ENCODE data around the gene ANKRD36C. TPM values are rescaled to one million over a fixed set of nuclear protein-coding genes. Genes with fewer than 3 reads are reported as not detected.
"Not testable (repeated sequence)": the region's sequence is repeated elsewhere in the genome, so short reads cannot be mapped to it uniquely, and the experiment has no call there.

Gene ANKRD36C
- total and polyA plus RNA-seq, 4 donors = 0.27 to 13.4 (median 9.3) TPM

DNA sequence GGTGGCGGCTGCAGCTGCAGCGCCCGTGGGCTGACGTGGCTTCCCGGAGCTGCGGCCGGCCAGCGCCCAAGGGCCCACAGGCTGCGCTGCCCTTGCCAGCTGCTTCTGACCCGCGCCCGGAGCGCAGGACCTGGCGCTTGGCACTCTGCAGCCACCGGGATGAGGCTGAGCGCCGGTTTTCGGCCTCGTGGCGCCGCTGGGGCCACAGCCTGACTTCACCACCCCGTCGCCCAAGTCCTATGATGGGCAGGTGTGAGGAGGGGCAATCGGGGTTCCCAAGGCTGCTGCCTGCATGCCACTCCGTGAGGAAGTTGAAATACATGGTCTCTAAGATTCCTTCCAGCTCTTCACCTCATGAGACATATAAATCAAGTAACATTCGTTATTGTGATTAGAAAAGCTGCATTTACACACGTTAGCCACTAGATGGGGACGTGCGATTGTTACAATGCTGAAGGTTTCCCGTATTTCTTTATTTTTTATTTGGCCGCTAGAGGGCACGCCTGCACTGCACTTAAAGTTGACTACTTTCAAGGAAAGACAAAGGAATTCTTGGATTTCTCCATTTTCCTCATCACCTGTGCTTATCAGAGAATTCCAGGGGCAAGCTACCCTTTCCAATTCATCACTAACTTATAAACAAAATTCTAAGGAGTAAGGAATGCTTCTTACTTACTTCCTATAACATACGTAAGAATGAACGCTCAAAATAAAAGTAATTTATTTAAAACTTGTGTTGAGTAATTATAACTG lies 1.1 kb upstream of the ANKRD36C start:
- H3K4me1 ChIP-seq (ENCODE audit: control insufficient read depth in 4 of 4, insufficient read depth in 4 of 4, low read length in 3 of 4); H3K36me3 ChIP-seq (ENCODE audit: control insufficient read depth in 4 of 4, insufficient read depth in 3 of 4, low read depth in 1 of 4, low read length in 3 of 4); H3K9me3 ChIP-seq (ENCODE audit: control insufficient read depth in 4 of 4, low read length in 3 of 4); DNase-seq (ENCODE audit: low spot score); H3K27me3 ChIP-seq (ENCODE audit: control insufficient read depth in 4 of 4, insufficient read depth in 4 of 4, low read length in 3 of 4): not testable (repeated sequence)
- TF ChIP-seq RAD21 (IDR thresholded peaks at IDR 0.05) = peak; percentile 85 to 86
- TF ChIP-seq, protein P1, sequence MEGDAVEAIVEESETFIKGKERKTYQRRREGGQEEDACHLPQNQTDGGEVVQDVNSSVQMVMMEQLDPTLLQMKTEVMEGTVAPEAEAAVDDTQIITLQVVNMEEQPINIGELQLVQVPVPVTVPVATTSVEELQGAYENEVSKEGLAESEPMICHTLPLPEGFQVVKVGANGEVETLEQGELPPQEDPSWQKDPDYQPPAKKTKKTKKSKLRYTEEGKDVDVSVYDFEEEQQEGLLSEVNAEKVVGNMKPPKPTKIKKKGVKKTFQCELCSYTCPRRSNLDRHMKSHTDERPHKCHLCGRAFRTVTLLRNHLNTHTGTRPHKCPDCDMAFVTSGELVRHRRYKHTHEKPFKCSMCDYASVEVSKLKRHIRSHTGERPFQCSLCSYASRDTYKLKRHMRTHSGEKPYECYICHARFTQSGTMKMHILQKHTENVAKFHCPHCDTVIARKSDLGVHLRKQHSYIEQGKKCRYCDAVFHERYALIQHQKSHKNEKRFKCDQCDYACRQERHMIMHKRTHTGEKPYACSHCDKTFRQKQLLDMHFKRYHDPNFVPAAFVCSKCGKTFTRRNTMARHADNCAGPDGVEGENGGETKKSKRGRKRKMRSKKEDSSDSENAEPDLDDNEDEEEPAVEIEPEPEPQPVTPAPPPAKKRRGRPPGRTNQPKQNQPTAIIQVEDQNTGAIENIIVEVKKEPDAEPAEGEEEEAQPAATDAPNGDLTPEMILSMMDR (IDR thresholded peaks at IDR 0.05; ENCODE audit: low read depth, low read length, missing input control) = peak; percentile 77
- Histone ChIP-seq H3K9ac (ENCODE audit: low read depth in 1 of 2, low read length in 2 of 2) (peak overlapping the region; percentile 74 to 76), H3K27ac (ENCODE audit: low read depth in 1 of 2, low read length in 2 of 2) (peak overlapping the region; percentile 83 to 88), H3K4me3 (ENCODE audit: low read depth in 1 of 3, low read length in 3 of 3) (peak overlapping the region; percentile 41 to 77 (median 59))
- WGBS = 5% methylated on average over 34 of the region's 34 CpGs

DNA sequence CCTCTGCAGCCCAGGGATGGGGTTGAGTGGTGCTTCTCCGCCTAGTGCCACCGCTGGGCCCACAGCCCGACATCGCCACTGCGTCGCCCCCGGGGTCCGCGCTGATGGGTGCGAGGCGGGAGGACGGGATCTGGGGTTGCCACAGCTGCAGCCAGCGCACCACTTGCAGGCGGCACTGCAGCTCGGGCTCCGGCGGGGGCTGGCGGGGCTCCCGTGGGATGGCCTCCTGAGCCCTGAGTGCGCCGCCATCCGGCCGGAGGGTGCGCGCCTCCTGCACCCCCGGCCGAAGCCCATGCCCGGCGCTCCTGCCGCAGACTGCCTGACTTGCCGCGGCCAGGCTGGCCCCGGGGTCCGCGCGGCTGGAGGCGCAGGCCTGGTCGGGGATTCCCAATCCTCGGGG lies 478 bp upstream of the ANKRD36C start:
- DNase-seq (ENCODE audit: low spot score); H3K9ac ChIP-seq (ENCODE audit: low read depth in 1 of 2, low read length in 2 of 2): not testable (repeated sequence)
- 0% methylated on average over 14 of the region's 39 CpGs for WGBS

DNA sequence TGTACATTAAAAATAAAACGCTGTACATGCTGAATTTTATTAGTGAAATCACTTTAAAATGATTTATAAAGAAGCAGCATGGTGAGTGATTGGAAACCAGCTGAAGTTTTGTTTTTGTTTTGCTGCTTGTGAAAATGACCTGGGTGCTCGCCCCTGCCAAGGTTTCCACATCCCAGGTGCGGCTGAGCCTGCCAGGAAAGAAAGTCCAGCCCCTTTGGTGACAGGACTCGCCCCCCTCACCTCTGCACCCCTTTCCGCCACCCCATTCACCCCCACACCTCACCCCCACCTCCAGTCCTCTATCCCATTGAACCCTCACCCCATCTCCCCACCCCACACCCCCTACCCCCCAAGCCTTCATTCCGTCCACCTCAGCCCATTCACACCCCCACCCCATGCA lies 740 bp downstream of the ANKRD36C start:
- H3K36me3 ChIP-seq (ENCODE audit: control insufficient read depth in 4 of 4, insufficient read depth in 3 of 4, low read depth in 1 of 4, low read length in 3 of 4); H3K9ac ChIP-seq (ENCODE audit: low read depth in 1 of 2, low read length in 2 of 2); H3K4me1 ChIP-seq (ENCODE audit: control insufficient read depth in 4 of 4, insufficient read depth in 4 of 4, low read length in 3 of 4); H3K9me3 ChIP-seq (ENCODE audit: control insufficient read depth in 4 of 4, low read length in 3 of 4); DNase-seq (ENCODE audit: low spot score); H3K4me3 ChIP-seq (ENCODE audit: low read depth in 1 of 3, low read length in 3 of 3); H3K27me3 ChIP-seq (ENCODE audit: control insufficient read depth in 4 of 4, insufficient read depth in 4 of 4, low read length in 3 of 4); H3K27ac ChIP-seq (ENCODE audit: low read depth in 1 of 2, low read length in 2 of 2): not testable (repeated sequence)
- 5% methylated on average over 6 of the region's 6 CpGs for WGBS

More for the DNA sequence above, 478 bp upstream of the ANKRD36C start:
- not testable (repeated sequence) for H3K27me3 ChIP-seq (ENCODE audit: control insufficient read depth in 4 of 4, insufficient read depth in 4 of 4, low read length in 3 of 4); H3K4me1 ChIP-seq (ENCODE audit: control insufficient read depth in 4 of 4, insufficient read depth in 4 of 4, low read length in 3 of 4); H3K36me3 ChIP-seq (ENCODE audit: control insufficient read depth in 4 of 4, insufficient read depth in 3 of 4, low read depth in 1 of 4, low read length in 3 of 4); H3K9me3 ChIP-seq (ENCODE audit: control insufficient read depth in 4 of 4, low read length in 3 of 4)
- peak overlapping the region in 2 of 3 donors; percentile 59 to 77 for H3K4me3 ChIP-seq (ENCODE audit: low read depth in 1 of 3, low read length in 3 of 3)
- H3K27ac ChIP-seq (ENCODE audit: low read depth in 1 of 2, low read length in 2 of 2) = peak overlapping the region; percentile 83 to 88

DNA sequence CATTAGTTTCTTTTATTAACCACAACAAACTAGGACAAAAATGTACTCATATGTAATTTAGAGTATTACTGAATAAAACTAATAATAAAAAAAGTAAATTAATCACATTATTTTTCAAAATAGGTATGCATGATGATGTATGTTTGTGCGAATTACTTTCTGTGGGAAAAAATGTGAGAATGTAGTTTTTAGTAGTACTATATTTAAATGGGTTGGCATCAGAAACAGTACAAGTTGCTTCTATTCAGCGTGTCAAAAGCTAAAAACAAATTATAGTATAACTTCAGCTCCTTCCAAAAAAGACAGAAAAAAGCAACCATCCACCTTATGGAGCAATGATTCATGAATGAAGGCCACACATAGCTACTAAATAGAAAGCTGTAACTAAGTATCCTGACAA lies 40.0 kb downstream of the ANKRD36C start:
- H3K4me1 ChIP-seq (ENCODE audit: control insufficient read depth in 4 of 4, insufficient read depth in 4 of 4, low read length in 3 of 4); H3K9ac ChIP-seq (ENCODE audit: low read depth in 1 of 2, low read length in 2 of 2); H3K36me3 ChIP-seq (ENCODE audit: control insufficient read depth in 4 of 4, insufficient read depth in 3 of 4, low read depth in 1 of 4, low read length in 3 of 4); DNase-seq (ENCODE audit: low spot score); H3K4me3 ChIP-seq (ENCODE audit: low read depth in 1 of 3, low read length in 3 of 3); H3K27me3 ChIP-seq (ENCODE audit: control insufficient read depth in 4 of 4, insufficient read depth in 4 of 4, low read length in 3 of 4); H3K9me3 ChIP-seq (ENCODE audit: control insufficient read depth in 4 of 4, low read length in 3 of 4); H3K27ac ChIP-seq (ENCODE audit: low read depth in 1 of 2, low read length in 2 of 2): not testable (repeated sequence)
- WGBS = 53% methylated on average over 2 of the region's 2 CpGs

DNA sequence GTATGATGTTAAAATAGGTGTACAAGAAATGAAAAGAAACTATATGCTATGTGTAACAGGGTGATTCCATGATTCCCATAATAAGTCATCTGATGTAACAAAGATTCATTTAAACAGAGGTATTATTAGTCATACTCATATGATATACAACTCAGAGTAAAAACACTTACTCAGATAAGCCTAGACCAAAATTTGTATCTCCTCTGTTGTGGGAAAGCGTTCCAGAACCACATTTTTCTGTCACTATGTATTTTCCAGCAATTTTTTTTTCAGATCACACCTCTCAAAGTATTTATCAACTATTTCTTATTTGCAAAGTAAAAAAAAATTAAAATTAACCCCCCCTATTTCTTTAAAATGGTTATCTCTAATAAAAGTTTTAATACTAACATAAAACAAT lies 43.6 kb downstream of the ANKRD36C start:
- 77% methylated on average over 1 of the region's 1 CpG for WGBS
- not testable (repeated sequence) for H3K9me3 ChIP-seq (ENCODE audit: control insufficient read depth in 4 of 4, low read length in 3 of 4)

DNA sequence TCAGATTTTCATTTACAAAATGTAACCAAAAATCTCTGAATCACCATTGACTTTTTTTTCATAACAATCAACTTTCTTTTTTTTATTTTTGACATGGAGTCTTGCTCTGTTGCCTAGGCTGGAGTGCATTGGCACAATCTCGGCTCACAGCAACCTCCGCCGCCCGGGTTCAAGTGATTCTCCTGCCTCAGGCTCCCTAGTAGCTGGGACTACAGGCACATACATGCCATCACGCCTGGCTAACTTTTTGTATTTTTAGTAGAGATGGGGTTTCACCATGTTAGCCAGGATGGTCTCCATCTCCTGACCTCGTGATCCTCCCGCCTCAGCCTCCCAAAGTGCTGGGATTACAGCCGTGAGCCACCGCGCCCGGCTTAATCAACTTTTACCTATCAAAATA lies 51.7 kb downstream of the ANKRD36C start:
- H3K4me3 ChIP-seq (ENCODE audit: low read depth in 1 of 3, low read length in 3 of 3); H3K27ac ChIP-seq (ENCODE audit: low read depth in 1 of 2, low read length in 2 of 2); H3K9ac ChIP-seq (ENCODE audit: low read depth in 1 of 2, low read length in 2 of 2); H3K27me3 ChIP-seq (ENCODE audit: control insufficient read depth in 4 of 4, insufficient read depth in 4 of 4, low read length in 3 of 4); H3K9me3 ChIP-seq (ENCODE audit: control insufficient read depth in 4 of 4, low read length in 3 of 4); H3K4me1 ChIP-seq (ENCODE audit: control insufficient read depth in 4 of 4, insufficient read depth in 4 of 4, low read length in 3 of 4); DNase-seq (ENCODE audit: low spot score); H3K36me3 ChIP-seq (ENCODE audit: control insufficient read depth in 4 of 4, insufficient read depth in 3 of 4, low read depth in 1 of 4, low read length in 3 of 4): not testable (repeated sequence)
- WGBS = 88% methylated on average over 11 of the region's 11 CpGs

More for the DNA sequence above, 43.6 kb downstream of the ANKRD36C start:
- H3K4me1 ChIP-seq (ENCODE audit: control insufficient read depth in 4 of 4, insufficient read depth in 4 of 4, low read length in 3 of 4); DNase-seq (ENCODE audit: low spot score); H3K27me3 ChIP-seq (ENCODE audit: control insufficient read depth in 4 of 4, insufficient read depth in 4 of 4, low read length in 3 of 4); H3K27ac ChIP-seq (ENCODE audit: low read depth in 1 of 2, low read length in 2 of 2); H3K9ac ChIP-seq (ENCODE audit: low read depth in 1 of 2, low read length in 2 of 2); H3K36me3 ChIP-seq (ENCODE audit: control insufficient read depth in 4 of 4, insufficient read depth in 3 of 4, low read depth in 1 of 4, low read length in 3 of 4); H3K4me3 ChIP-seq (ENCODE audit: low read depth in 1 of 3, low read length in 3 of 3): not testable (repeated sequence)

DNA sequence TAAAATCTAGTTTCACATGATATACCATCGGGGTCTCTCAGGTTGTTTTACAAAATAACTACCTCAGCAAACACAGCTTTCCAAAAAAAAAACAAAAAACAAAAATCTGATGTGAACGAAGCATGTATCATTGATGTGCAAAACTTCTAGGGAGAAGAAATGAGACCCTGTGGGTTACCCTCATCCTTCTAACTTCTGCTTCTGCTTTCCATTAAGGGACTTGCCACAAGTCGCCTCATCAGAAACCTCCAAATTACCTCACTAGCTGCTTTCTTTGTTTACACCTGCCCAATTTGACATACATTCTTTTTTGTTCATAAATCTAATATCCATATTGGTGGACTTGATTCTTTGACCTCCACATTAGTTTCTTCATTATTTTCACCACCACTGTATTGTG lies 60.9 kb downstream of the ANKRD36C start:
- not testable (repeated sequence) for H3K4me3 ChIP-seq (ENCODE audit: low read depth in 1 of 3, low read length in 3 of 3); DNase-seq (ENCODE audit: low spot score); H3K27me3 ChIP-seq (ENCODE audit: control insufficient read depth in 4 of 4, insufficient read depth in 4 of 4, low read length in 3 of 4); H3K9me3 ChIP-seq (ENCODE audit: control insufficient read depth in 4 of 4, low read length in 3 of 4); H3K27ac ChIP-seq (ENCODE audit: low read depth in 1 of 2, low read length in 2 of 2); H3K36me3 ChIP-seq (ENCODE audit: control insufficient read depth in 4 of 4, insufficient read depth in 3 of 4, low read depth in 1 of 4, low read length in 3 of 4); H3K9ac ChIP-seq (ENCODE audit: low read depth in 1 of 2, low read length in 2 of 2); H3K4me1 ChIP-seq (ENCODE audit: control insufficient read depth in 4 of 4, insufficient read depth in 4 of 4, low read length in 3 of 4)
- WGBS = 93% methylated on average over 3 of the region's 3 CpGs

DNA sequence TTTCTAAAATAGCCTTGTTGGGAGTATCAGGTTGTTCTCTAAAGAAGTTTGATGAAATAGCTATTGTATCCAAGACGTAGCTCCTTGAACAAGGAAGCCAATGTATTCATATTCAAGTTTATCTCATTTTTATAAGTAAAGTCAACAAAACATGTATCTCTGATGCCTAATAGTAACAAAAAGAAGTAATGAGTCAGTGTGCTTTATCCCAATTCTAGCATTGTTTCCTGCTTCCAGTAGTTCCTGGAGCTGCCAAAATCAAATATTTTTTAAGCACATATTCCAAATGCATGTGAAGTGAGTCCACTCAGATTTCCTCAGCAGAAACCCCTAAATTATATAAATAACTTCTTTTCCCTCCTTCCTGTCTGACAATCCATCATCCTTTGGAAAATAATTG lies 74.6 kb downstream of the ANKRD36C start:
- H3K9me3 ChIP-seq (ENCODE audit: control insufficient read depth in 4 of 4, low read length in 3 of 4); DNase-seq (ENCODE audit: low spot score); H3K27me3 ChIP-seq (ENCODE audit: control insufficient read depth in 4 of 4, insufficient read depth in 4 of 4, low read length in 3 of 4); H3K4me3 ChIP-seq (ENCODE audit: low read depth in 1 of 3, low read length in 3 of 3); H3K27ac ChIP-seq (ENCODE audit: low read depth in 1 of 2, low read length in 2 of 2); H3K4me1 ChIP-seq (ENCODE audit: control insufficient read depth in 4 of 4, insufficient read depth in 4 of 4, low read length in 3 of 4); H3K36me3 ChIP-seq (ENCODE audit: control insufficient read depth in 4 of 4, insufficient read depth in 3 of 4, low read depth in 1 of 4, low read length in 3 of 4); H3K9ac ChIP-seq (ENCODE audit: low read depth in 1 of 2, low read length in 2 of 2): not testable (repeated sequence)
- WGBS = 78% methylated on average over 1 of the region's 1 CpG
